AG04450 (cell line): ENCODE data around the gene POLR1E. TPM values are rescaled to one million over a fixed set of nuclear protein-coding genes. Genes with fewer than 3 reads are reported as not detected.

ENCODE experiments used
- CTCF ChIA-PET: fragments of 300-600, 350-600 bp; formaldehyde crosslinking; extraction: SDS; loops from one replicate; lab custom pipeline; 2022; ENCODE audit warnings: antibody characterized with exemption, inconsistent platforms; lab: Charles Lee
- POLR2A ChIA-PET: fragments of 350-600 bp; formaldehyde crosslinking; extraction: SDS; loops from one replicate; lab custom pipeline; 2021; ENCODE audit warnings: antibody characterized with exemption, inconsistent platforms; lab: Yijun Ruan, JAX
- DNase-seq: peaks from one replicate; pipeline ENCODE4 v3.0.0-alpha.2; 2011; ENCODE audit warnings: low read depth, low spot score
- H3K27ac ChIP-seq: one replicate; pipeline ENCODE4 v1.5.1; 2012; ENCODE audit warnings: low read depth, low read length, control low read depth
- H3K27me3 ChIP-seq: one replicate; pipeline ENCODE4 v1.6.0; 2012; ENCODE audit warnings: low read length; ENCODE audit not compliant: control insufficient read depth, insufficient read depth
- H3K4me3 ChIP-seq: 2 replicates; pipeline ENCODE4 v1.5.1; 2011; ENCODE audit warnings: mild to moderate bottlenecking, low read depth, low read length, control low read depth
- H3K9me3 ChIP-seq: 2 replicates; pipeline ENCODE4 v1.5.1; 2012; ENCODE audit warnings: low read length; ENCODE audit not compliant: control insufficient read depth, insufficient read depth
- polyA plus RNA-seq: library from polyadenylated mRNA; depleted of rRNA; stranded (reverse); fragments of >200 nt; gene quantifications from 2 replicates; pipeline ENCODE4 v1.2.3, GENCODE V29; 2011
- TF ChIP-seq, protein P1 (sequence below): IDR thresholded peaks from 2 replicates; pipeline ENCODE4 v1.5.1; 2011; ENCODE audit warnings: low read depth, low read length, control low read depth, inconsistent platforms

POLR1E gene
- polyA plus RNA-seq, 1 experiment: 44.5 TPM

DNA sequence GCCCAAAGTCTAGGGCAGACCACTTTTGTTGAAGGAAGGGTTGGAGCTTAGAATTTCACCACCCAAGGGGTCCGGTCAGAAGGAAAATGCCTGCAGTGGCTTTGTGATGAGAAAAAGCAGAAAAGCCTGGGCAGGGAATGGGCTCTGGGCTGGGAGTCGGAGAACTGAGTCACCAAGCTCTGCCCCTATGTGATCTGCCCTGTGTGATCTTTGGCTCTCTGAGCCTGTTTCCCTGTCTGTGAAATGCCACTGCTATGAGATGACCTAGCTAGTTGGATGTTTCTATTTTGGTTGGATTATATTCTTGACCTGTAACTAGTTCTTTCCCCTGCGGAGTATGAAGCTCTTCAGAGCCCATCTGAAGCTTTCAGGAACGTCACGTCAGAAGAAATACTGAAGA, 9.8 kb downstream of the POLR1E start:
- ChIA-PET POLR2A (interaction anchor here (0.7 to 1.1 kb wide), 2 partner anchors 9 to 1647 kb away, joined by 3 read pairs; no protein-coding TSS in a partner anchor), CTCF (no interaction called here)
- TF ChIP-seq, protein P1, sequence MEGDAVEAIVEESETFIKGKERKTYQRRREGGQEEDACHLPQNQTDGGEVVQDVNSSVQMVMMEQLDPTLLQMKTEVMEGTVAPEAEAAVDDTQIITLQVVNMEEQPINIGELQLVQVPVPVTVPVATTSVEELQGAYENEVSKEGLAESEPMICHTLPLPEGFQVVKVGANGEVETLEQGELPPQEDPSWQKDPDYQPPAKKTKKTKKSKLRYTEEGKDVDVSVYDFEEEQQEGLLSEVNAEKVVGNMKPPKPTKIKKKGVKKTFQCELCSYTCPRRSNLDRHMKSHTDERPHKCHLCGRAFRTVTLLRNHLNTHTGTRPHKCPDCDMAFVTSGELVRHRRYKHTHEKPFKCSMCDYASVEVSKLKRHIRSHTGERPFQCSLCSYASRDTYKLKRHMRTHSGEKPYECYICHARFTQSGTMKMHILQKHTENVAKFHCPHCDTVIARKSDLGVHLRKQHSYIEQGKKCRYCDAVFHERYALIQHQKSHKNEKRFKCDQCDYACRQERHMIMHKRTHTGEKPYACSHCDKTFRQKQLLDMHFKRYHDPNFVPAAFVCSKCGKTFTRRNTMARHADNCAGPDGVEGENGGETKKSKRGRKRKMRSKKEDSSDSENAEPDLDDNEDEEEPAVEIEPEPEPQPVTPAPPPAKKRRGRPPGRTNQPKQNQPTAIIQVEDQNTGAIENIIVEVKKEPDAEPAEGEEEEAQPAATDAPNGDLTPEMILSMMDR: no peak
- no peaks in the 10 kb centered on the region for H3K9me3 ChIP-seq
- no peak overlapping the region for H3K4me3 ChIP-seq
- H3K27me3 ChIP-seq: no peaks in the 10 kb centered on the region
- no peak overlapping the region for H3K27ac ChIP-seq
- DNase-seq: no peak

DNA sequence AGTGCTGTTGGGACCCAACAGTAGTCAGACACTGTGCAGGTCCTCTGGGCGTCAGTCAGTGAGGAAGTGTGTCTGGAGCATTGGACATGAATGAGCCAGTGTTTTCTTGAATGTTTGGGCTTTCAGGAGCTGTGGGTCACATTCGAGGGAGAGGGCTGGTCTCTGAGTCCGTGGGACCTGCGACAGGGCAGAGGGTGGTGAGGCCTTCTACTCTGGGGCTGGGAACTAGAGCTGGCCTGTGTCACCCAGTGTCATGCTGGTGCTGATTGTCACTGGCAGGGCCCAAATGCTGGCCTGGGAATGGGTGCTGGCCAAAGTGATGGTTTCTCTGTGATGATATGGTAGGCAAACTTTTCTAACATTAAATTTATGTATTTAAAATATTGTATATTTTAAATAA, 10.3 kb downstream of the POLR1E start:
- ChIA-PET CTCF (interaction anchor here (0.5 to 0.7 kb wide), 2 partner anchors 17 to 287 kb away, joined by 3 to 6 read pairs; no protein-coding TSS in a partner anchor), POLR2A (interaction anchor here (1.1 kb wide), 1 partner anchor 9 kb away, joined by 3 read pairs; no protein-coding TSS in a partner anchor)
- no peak overlapping the region for H3K4me3 ChIP-seq
- H3K9me3 ChIP-seq: no peaks in the 10 kb centered on the region
- no peak overlapping the region for H3K27ac ChIP-seq
- H3K27me3 ChIP-seq: no peaks in the 10 kb centered on the region
- TF ChIP-seq, protein P1: no peak
- DNase-seq: no peak

DNA sequence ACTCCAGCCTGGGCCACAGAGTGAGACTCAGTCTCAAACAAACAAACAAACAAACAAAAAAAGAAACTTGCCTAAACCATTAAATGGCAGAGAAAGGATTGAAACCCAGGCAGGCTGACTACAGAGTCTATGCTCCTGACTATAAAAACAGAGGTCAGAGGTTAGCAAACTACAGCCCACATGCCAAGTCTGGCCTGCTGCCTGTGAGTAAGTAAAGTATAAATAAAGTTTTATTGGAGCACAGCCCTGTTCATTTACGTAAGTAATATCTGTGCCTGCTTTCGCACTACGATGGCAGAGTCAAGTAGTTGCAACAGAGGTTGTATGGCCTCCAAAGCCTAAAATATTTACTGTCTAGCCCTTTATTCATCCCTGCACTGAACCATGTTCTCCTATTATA, 11.6 kb downstream of the POLR1E start:
- TF ChIP-seq, protein P1: no peak
- Histone ChIP-seq H3K9me3 (no peaks in the 10 kb centered on the region), H3K4me3 (no peak overlapping the region), H3K27me3 (no peaks in the 10 kb centered on the region), H3K27ac (no peak overlapping the region)
- no peak for DNase-seq
- ChIA-PET CTCF (interaction anchor here (1.2 kb wide), 1 partner anchor 14 kb away, joined by 3 read pairs; no protein-coding TSS in a partner anchor), POLR2A (no interaction called here)

DNA sequence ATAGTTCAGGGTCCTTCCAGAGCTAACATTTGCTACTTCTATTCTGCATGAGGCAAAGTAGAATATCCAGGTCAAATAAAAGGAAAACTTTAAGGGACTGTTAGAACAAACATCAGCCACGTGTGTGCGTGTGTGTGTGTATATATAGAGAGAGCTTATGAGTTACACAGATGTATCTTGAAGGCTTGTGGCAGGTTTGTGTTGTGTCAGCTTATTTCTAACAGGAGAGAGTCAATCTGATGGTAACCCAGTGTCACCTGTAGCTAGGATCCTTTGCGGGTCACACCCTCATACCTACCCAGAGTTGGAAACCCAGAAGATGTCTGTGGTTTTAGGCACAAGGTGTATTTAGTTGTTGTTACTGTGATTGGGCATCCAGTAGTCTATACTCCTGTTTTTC, 12.7 kb downstream of the POLR1E start:
- CTCF ChIA-PET: interaction anchor here (1.2 kb wide), 1 partner anchor 13 kb away, joined by 3 read pairs; no protein-coding TSS in a partner anchor
- Histone ChIP-seq H3K27me3 (no peaks in the 10 kb centered on the region), H3K9me3 (no peaks in the 10 kb centered on the region), H3K4me3 (no peak overlapping the region), H3K27ac (no peak overlapping the region)
- TF ChIP-seq, protein P1: no peak
- POLR2A ChIA-PET: no interaction called here
- DNase-seq: no peak

DNA sequence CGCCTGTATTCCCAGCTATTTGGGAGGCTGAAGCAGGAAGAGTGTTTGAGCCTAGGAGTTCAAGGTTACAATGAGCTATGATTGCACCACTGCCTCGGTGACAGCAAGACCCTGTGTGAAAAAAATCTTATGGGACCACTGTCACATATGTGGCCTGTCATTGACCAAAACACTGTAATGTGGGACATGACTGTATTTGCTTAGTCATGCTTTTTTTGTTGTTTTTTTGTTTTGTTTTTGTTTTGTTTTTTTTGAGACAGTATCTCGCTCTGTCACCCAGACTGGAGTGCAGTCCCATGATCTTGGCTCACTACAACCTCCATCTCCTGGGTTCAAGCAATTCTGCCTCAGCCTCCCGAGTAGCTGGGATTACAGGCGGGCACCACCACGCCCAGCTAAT, 13.5 kb downstream of the POLR1E start:
- H3K27ac ChIP-seq: no peak overlapping the region
- no peaks in the 10 kb centered on the region for H3K27me3 ChIP-seq
- POLR2A ChIA-PET: no interaction called here
- TF ChIP-seq, protein P1: no peak
- H3K4me3 ChIP-seq: no peak overlapping the region
- CTCF ChIA-PET: interaction anchor here (0.6 kb wide), 1 partner anchor 511 kb away, joined by 3 read pairs; no protein-coding TSS in a partner anchor
- no peaks in the 10 kb centered on the region for H3K9me3 ChIP-seq
- DNase-seq: no peak
